Neural crest cell (in vitro differentiated cells): ENCODE measurements around the gene HDLBP. TPM values are rescaled to one million over a fixed set of nuclear protein-coding genes. Genes with fewer than 3 reads are reported as not detected.

Experiments used
- DNase-seq: peaks from one replicate; pipeline ENCODE4 v3.0.0; 2021; ENCODE audit warnings: low read depth, mixed read lengths, low spot score
- H3K27ac Mint-ChIP-seq: one replicate; pipeline ENCODE4 v1.8.0; 2021; ENCODE audit warnings: mild to moderate bottlenecking, mixed read lengths; ENCODE audit not compliant: unreplicated experiment
- H3K27me3 Mint-ChIP-seq: 2 replicates; pipeline ENCODE4 v1.8.0; 2021; ENCODE audit warnings: low read depth, mild to moderate bottlenecking, mixed read lengths
- H3K36me3 Mint-ChIP-seq: 2 replicates; pipeline ENCODE4 v1.8.0; 2021; ENCODE audit warnings: low read depth, mild to moderate bottlenecking, mixed read lengths
- H3K4me1 Mint-ChIP-seq: 2 replicates; pipeline ENCODE4 v1.8.0; 2021; ENCODE audit warnings: mixed read lengths
- H3K4me3 Mint-ChIP-seq: one replicate; pipeline ENCODE4 v1.8.0; 2021; ENCODE audit warnings: mild to moderate bottlenecking, mixed read lengths
- H3K9me3 Mint-ChIP-seq: 2 replicates; pipeline ENCODE4 v1.8.0; 2021; ENCODE audit warnings: mixed read lengths
- total RNA-seq: library from RNA; stranded (reverse); gene quantifications from 2 replicates; pipeline ENCODE4 v1.2.1, GENCODE V29; 2021
- TF ChIP-seq, protein P1 (sequence below): fragments of 200-600 bp; sonication (generic); conservative IDR thresholded peaks from 2 replicates; pipeline ENCODE4 v1.5.0; 2021; ENCODE audit warnings: antibody characterized with exemption, mild to moderate bottlenecking

The HDLBP gene
- total RNA-seq, 1 donor from 2014 or later: 333 TPM

DNA sequence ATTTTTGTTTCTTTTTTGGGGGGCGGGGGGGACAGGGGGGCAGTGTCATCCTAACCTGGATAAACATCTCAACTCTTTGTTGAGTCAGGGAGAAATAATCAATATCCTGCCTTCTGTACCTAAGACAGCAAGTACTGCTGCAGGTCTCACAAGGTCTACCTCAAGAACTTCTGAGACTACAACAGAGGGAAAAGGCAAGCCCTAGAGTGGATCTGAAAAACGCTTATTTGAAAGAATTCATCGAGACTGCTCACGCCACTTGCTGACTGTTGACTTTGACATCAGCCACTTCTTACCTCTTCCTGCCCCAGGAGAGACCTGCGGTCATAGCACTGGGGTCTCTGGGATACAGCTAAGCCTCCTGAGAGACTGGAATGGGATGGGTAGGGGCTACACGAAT is 8.4 kb downstream of the HDLBP start:
- no peak for DNase-seq
- TF ChIP-seq, protein P1, sequence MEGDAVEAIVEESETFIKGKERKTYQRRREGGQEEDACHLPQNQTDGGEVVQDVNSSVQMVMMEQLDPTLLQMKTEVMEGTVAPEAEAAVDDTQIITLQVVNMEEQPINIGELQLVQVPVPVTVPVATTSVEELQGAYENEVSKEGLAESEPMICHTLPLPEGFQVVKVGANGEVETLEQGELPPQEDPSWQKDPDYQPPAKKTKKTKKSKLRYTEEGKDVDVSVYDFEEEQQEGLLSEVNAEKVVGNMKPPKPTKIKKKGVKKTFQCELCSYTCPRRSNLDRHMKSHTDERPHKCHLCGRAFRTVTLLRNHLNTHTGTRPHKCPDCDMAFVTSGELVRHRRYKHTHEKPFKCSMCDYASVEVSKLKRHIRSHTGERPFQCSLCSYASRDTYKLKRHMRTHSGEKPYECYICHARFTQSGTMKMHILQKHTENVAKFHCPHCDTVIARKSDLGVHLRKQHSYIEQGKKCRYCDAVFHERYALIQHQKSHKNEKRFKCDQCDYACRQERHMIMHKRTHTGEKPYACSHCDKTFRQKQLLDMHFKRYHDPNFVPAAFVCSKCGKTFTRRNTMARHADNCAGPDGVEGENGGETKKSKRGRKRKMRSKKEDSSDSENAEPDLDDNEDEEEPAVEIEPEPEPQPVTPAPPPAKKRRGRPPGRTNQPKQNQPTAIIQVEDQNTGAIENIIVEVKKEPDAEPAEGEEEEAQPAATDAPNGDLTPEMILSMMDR: no peak
- H3K9me3 Mint-ChIP-seq: no peaks in the 10 kb centered on the region
- H3K27me3 Mint-ChIP-seq: no peaks in the 10 kb centered on the region
- H3K4me1 Mint-ChIP-seq: peaks cover 24% of the 10 kb centered on the region
- H3K27ac Mint-ChIP-seq: no peak overlapping the region
- no peak overlapping the region for H3K4me3 Mint-ChIP-seq
- H3K36me3 Mint-ChIP-seq: no peaks in the 10 kb centered on the region

DNA sequence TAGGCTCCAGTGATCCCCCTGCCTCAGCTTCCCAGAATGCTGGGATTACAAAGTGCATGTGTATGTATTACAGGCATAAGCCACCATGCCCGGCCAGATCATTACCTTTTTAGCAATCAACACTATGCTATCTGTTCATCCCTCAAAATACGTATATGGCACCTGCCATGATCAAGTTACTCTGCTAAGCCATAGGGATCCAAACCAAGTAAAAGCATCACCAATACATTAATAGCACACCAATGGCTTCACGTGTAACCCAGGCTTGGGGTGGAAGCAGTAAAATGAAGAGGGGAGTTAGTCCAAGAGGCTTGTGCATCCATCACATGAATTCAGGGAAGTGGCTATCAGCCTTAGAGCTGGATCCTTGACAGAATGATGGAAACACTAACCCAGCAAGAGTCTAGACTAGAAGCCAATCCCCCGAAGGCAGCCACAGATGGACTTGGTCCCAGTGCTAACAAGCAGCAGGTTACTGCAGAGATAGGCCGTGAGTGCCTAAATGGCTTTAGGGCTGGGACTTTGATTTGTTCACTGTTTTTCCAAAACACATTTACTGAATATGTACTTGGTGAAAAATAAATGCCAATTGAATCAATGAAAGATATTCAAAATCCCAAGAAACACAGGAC is 11.3 kb downstream of the HDLBP start:
- Mint-ChIP-seq H3K36me3 (no peaks in the 10 kb centered on the region), H3K4me1 (peaks cover 16% of the 10 kb centered on the region), H3K27me3 (no peaks in the 10 kb centered on the region), H3K4me3 (no peak overlapping the region), H3K27ac (no peak overlapping the region), H3K9me3 (no peaks in the 10 kb centered on the region)
- no peak for DNase-seq
- TF ChIP-seq, protein P1: no peak

DNA sequence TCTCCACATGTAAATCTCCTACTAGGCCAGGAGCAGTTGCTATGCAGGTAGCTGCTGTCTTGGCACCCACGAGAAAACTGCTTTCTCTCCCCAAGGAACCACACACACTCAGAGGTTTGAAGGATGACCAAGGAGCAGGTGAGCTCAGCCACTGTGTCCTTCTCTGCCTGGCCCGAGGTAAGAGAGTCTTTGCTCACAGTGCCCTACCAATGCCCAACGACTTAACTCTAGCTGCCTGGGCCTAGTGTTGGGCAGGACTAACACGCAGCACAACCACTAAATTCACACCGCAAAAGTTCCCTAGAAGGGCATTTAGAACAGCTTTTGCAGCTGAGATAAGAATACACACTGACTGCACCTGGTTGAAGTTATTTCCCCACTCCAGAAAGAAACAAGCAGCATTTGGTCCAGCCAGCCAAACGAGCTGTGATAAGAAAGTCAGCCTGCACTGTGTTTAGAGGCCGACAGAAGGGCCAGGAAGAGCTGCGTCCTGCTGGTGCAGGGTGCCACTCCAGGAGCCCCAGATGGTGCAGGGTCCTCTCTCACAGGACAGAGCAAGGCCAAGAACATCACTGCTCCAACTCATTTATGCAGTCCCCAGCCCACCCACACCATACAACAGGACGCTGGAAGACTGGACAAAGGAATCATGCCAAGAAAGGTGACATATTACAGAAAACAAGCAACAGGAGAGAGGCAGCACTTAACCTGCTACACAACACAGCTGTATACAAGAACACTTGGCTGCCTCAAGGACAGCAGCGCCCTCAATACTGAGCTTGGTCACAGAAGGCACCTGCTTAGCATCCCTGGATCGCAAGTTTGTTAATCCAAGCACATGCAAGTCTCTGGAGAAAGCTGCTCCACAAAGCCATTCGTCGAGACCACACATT is 12.5 kb downstream of the HDLBP start:
- Mint-ChIP-seq H3K9me3 (no peaks in the 10 kb centered on the region), H3K4me1 (peaks cover 23% of the 10 kb centered on the region), H3K4me3 (no peak overlapping the region), H3K36me3 (no peaks in the 10 kb centered on the region), H3K27ac (no peak overlapping the region), H3K27me3 (no peaks in the 10 kb centered on the region)
- TF ChIP-seq, protein P1: no peak
- no peak for DNase-seq

DNA sequence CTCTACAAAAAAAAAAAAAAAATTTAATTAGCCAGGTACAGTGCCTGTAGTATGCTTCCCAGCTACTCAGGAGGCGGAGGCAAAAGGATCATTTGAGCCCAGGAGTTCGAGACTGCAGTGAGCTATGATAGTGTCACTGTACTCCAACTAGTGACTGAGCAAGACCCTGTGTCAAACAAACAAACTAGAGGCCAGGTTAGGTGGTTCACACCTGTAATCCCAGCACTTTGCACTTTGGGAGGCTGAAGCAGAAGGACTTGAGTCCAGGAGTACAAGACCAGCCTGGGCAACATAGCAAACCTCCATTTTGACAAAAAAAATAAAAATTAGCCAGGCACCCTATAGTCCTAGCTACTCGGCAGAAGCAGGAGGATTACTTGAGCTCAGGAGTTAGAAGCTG is 13.4 kb downstream of the HDLBP start:
- no peak for DNase-seq
- Mint-ChIP-seq H3K36me3 (peaks cover 2% of the 10 kb centered on the region), H3K9me3 (no peaks in the 10 kb centered on the region), H3K4me1 (peaks cover 27% of the 10 kb centered on the region), H3K4me3 (no peak overlapping the region), H3K27me3 (no peaks in the 10 kb centered on the region), H3K27ac (no peak overlapping the region)
- TF ChIP-seq, protein P1: no peak

DNA sequence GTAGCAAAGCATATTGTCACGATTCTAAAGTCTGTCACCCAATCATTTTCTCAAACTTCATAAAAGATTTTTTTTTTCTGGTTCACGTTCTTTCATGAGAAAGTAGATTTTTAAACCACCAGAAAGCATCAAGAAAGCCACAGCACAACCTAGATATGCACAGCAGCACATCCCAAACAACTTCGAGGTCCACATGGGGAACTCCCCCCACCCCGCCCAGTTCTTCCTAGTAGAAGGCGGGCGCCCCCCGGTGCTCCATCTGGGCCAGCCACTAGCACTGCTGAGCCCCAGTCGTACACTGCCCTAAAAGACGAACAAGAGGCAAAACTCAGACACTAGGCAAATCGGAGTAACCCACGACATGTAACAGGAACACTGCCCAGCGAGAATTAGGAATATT is 15.5 kb downstream of the HDLBP start:
- TF ChIP-seq, protein P1: no peak
- Mint-ChIP-seq H3K9me3 (no peaks in the 10 kb centered on the region), H3K27ac (no peak overlapping the region), H3K4me1 (peaks cover 32% of the 10 kb centered on the region), H3K27me3 (no peaks in the 10 kb centered on the region), H3K36me3 (peaks cover 15% of the 10 kb centered on the region), H3K4me3 (no peak overlapping the region)
- no peak for DNase-seq
